WERI-Rb-1 (cell line): ENCODE results near the gene ZNF622.
"Not testable (repeated sequence)": the region's sequence is repeated elsewhere in the genome, so short reads cannot be mapped to it uniquely, and the experiment has no call there.

ENCODE experiments used
- DNase-seq: peaks from one replicate; pipeline ENCODE4 v3.0.0-alpha.2; 2020
- H3K27ac ChIP-seq: fragments of 250-450 bp; sonication (Bioruptor Pico); 2 replicates; pipeline ENCODE4 v1.5.1; 2020; ENCODE audit warnings: mild to moderate bottlenecking, moderate library complexity
- H3K27me3 ChIP-seq: fragments of 250-450 bp; sonication (Bioruptor Pico); 2 replicates; pipeline ENCODE4 v1.5.1; 2021; ENCODE audit warnings: mild to moderate bottlenecking, low read depth, moderate library complexity; ENCODE audit not compliant: insufficient read depth, severe bottlenecking
- H3K36me3 ChIP-seq: fragments of 250-450 bp; sonication (Bioruptor Pico); 2 replicates; pipeline ENCODE4 v1.5.1; 2020; ENCODE audit warnings: mild to moderate bottlenecking, moderate library complexity
- H3K4me3 ChIP-seq: 2 replicates; pipeline ENCODE4 v1.5.1; 2011; ENCODE audit warnings: low read depth, mild to moderate bottlenecking, control low read depth, low read length
- H3K9me3 ChIP-seq: fragments of 250-450 bp; sonication (Bioruptor Pico); 2 replicates; pipeline ENCODE4 v1.5.1; 2021; ENCODE audit warnings: mild to moderate bottlenecking, moderate library complexity; ENCODE audit not compliant: severe bottlenecking
- TF ChIP-seq, protein P1 (sequence below): IDR thresholded peaks from 2 replicates; pipeline ENCODE4 v1.5.1; 2011; ENCODE audit warnings: low read depth, mild to moderate bottlenecking, control low read depth, inconsistent platforms, low read length

Gene ZNF622

GRCh38 chr5:16484081-16484480 lies 18.5 kb upstream of the ZNF622 start:
- no peak overlapping the region for H3K27ac ChIP-seq
- no peaks in the 10 kb centered on the region for H3K27me3 ChIP-seq
- no peaks in the 10 kb centered on the region for H3K9me3 ChIP-seq
- TF ChIP-seq, protein P1, sequence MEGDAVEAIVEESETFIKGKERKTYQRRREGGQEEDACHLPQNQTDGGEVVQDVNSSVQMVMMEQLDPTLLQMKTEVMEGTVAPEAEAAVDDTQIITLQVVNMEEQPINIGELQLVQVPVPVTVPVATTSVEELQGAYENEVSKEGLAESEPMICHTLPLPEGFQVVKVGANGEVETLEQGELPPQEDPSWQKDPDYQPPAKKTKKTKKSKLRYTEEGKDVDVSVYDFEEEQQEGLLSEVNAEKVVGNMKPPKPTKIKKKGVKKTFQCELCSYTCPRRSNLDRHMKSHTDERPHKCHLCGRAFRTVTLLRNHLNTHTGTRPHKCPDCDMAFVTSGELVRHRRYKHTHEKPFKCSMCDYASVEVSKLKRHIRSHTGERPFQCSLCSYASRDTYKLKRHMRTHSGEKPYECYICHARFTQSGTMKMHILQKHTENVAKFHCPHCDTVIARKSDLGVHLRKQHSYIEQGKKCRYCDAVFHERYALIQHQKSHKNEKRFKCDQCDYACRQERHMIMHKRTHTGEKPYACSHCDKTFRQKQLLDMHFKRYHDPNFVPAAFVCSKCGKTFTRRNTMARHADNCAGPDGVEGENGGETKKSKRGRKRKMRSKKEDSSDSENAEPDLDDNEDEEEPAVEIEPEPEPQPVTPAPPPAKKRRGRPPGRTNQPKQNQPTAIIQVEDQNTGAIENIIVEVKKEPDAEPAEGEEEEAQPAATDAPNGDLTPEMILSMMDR: no peak
- DNase-seq: no peak
- no peaks in the 10 kb centered on the region for H3K36me3 ChIP-seq
- H3K4me3 ChIP-seq: no peak overlapping the region

- H3K9me3 ChIP-seq: no peaks in the 10 kb centered on the region
- DNase-seq: no peak
- TF ChIP-seq, protein P1: no peak
- no peaks in the 10 kb centered on the region for H3K27me3 ChIP-seq
- no peaks in the 10 kb centered on the region for H3K36me3 ChIP-seq
- H3K4me3 ChIP-seq: no peak overlapping the region
- H3K27ac ChIP-seq: no peak overlapping the region
Measured at GRCh38 chr5:16483361-16483760, 17.8 kb upstream of the ZNF622 start.

- TF ChIP-seq, protein P1: no peak
- no peak overlapping the region for H3K27ac ChIP-seq
- H3K27me3 ChIP-seq: no peaks in the 10 kb centered on the region
- H3K9me3 ChIP-seq: no peaks in the 10 kb centered on the region
- H3K36me3 ChIP-seq: no peaks in the 10 kb centered on the region
- H3K4me3 ChIP-seq: no peak overlapping the region
- no peak for DNase-seq
Measured at GRCh38 chr5:16482891-16483290, 17.3 kb upstream of the ZNF622 start.

DNA sequence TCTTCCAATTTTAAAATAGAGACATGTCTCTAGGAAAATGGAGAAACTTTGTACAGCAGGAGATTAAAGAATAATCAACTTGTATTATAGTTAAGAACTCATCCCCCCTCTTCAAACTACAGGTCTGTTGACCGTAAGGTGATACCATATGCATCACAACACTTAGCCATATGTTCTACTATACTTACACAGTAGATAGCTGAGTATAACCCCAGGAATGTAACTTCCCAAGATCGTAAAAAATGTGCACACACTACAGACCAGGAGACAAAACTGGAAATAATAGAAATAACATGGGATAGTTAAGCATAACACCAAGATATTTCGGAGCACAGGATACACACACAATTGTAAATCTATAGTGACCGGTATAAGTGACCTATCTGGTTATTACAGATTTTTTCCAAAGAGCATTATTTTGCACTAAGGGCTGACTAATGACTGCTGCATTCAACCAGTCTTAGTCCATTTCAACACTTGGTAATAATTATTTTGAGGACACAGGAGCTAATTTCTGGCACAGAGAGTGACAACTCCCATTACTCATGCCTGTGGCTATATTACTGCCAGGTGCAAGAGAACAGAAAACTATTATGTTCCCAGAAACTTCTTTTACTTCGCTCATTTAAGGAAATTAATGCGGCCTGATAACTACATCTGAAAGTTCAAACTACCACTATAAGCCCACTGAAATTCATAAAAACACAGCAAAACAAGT lies 15.4 kb upstream of the ZNF622 start:
- Histone ChIP-seq H3K9me3 (no peaks in the 10 kb centered on the region), H3K27me3 (no peaks in the 10 kb centered on the region), H3K27ac (no peak overlapping the region), H3K36me3 (no peaks in the 10 kb centered on the region), H3K4me3 (no peak overlapping the region)
- TF ChIP-seq, protein P1: no peak
- no peak for DNase-seq

DNA sequence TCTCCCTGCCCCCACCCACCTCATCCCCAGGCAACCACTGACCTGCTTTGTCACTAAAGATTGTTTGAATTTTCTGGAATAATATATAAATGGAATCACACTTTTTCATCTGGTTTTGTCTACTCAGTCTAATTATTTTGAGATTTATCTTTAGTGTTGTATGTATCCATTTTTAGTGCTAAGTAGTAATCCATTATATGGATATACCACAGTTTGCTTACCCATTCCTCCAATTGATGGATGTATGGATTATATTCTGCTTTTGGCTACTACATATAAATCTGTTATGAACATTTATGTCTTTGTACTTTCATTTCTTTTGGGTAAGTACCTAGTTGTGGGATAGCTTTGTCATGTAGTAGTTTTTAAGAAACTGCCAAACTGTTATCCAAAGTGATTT lies 14.5 kb upstream of the ZNF622 start:
- TF ChIP-seq, protein P1: no peak
- H3K9me3 ChIP-seq: no peaks in the 10 kb centered on the region
- no peak for DNase-seq
- no peaks in the 10 kb centered on the region for H3K27me3 ChIP-seq
- H3K27ac ChIP-seq: no peak overlapping the region
- H3K36me3 ChIP-seq: no peaks in the 10 kb centered on the region
- H3K4me3 ChIP-seq: no peak overlapping the region

DNA sequence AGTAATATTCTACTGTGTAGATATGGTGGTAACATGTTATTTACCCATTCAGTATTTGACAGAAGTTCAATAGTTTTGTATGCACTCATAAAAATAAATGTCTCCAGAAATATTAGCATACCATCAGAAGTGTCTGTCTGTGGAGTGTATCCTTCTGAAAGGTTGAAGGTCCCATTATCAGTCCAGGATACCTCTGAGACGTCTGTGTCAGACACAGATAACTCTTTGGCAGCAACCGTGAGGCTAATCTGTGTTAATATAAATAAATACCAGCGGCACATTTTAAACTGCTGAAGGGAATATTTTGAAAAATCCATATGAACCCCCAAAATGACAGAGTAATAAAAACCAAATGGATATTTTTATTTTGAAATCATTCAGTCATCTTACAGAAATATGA lies 11.9 kb upstream of the ZNF622 start:
- Histone ChIP-seq H3K9me3 (no peaks in the 10 kb centered on the region), H3K27ac (no peak overlapping the region)

GRCh38 chr5:16476417-16476816 lies 10.8 kb upstream of the ZNF622 start:
- not testable (repeated sequence) for H3K27me3 ChIP-seq, H3K4me3 ChIP-seq, H3K27ac ChIP-seq, DNase-seq, H3K36me3 ChIP-seq, H3K9me3 ChIP-seq

More for the DNA sequence above, 11.9 kb upstream of the ZNF622 start:
- Histone ChIP-seq H3K27me3 (no peaks in the 10 kb centered on the region), H3K36me3 (no peaks in the 10 kb centered on the region), H3K4me3 (no peak overlapping the region)
- TF ChIP-seq, protein P1: no peak
- no peak for DNase-seq
